ENCODE results near the gene LRMDA. TPM values are rescaled to one million over a fixed set of nuclear protein-coding genes. Genes with fewer than 3 reads are reported as not detected.
"Not testable (repeated sequence)": the region's sequence is repeated elsewhere in the genome, so short reads cannot be mapped to it uniquely, and the experiment has no call there.

LRMDA gene
- total RNA-seq, 1 donor from 2014 or later = 0.19 TPM

- DNase-seq (ENCODE audit: extremely low spot score, unreplicated experiment) = no peak
- Mint-ChIP-seq H3K27me3 (ENCODE audit: unreplicated experiment) (no peaks in the 10 kb centered on the region), H3K36me3 (ENCODE audit: unreplicated experiment) (peaks cover 2% of the 10 kb centered on the region), H3K9me3 (ENCODE audit: unreplicated experiment) (peaks cover 27% of the 10 kb centered on the region), H3K27ac (ENCODE audit: unreplicated experiment) (no peak overlapping the region), H3K4me3 (ENCODE audit: unreplicated experiment) (no peak overlapping the region), H3K4me1 (ENCODE audit: unreplicated experiment) (peaks cover 4% of the 10 kb centered on the region)
- TF ChIP-seq CTCF (IDR thresholded peaks at IDR 0.05) = no peak
Observed at GRCh38 chr10:76576276-76576962, 1145.0 kb downstream of the LRMDA start.

- no peaks in the 10 kb centered on the region for H3K27me3 Mint-ChIP-seq (ENCODE audit: unreplicated experiment)
- H3K27ac Mint-ChIP-seq (ENCODE audit: unreplicated experiment) = no peak overlapping the region
- H3K36me3 Mint-ChIP-seq (ENCODE audit: unreplicated experiment) = peaks cover 2% of the 10 kb centered on the region
- no peak for DNase-seq (ENCODE audit: extremely low spot score, unreplicated experiment)
- H3K9me3 Mint-ChIP-seq (ENCODE audit: unreplicated experiment) = peaks cover 24% of the 10 kb centered on the region
- peaks cover 13% of the 10 kb centered on the region for H3K4me1 Mint-ChIP-seq (ENCODE audit: unreplicated experiment)
- H3K4me3 Mint-ChIP-seq (ENCODE audit: unreplicated experiment) = no peak overlapping the region
- TF ChIP-seq CTCF (IDR thresholded peaks at IDR 0.05) = no peak
Observed at GRCh38 chr10:76577455-76577854, 1146.0 kb downstream of the LRMDA start.

GRCh38 chr10:76581506-76582256 lies 1150.3 kb downstream of the LRMDA start:
- H3K36me3 Mint-ChIP-seq (ENCODE audit: unreplicated experiment) = no peaks in the 10 kb centered on the region
- H3K27me3 Mint-ChIP-seq (ENCODE audit: unreplicated experiment) = no peaks in the 10 kb centered on the region
- H3K4me1 Mint-ChIP-seq (ENCODE audit: unreplicated experiment) = peaks cover 38% of the 10 kb centered on the region
- DNase-seq (ENCODE audit: extremely low spot score, unreplicated experiment) = no peak
- no peak overlapping the region for H3K4me3 Mint-ChIP-seq (ENCODE audit: unreplicated experiment)
- no peak for TF ChIP-seq CTCF (IDR thresholded peaks at IDR 0.05)
- H3K27ac Mint-ChIP-seq (ENCODE audit: unreplicated experiment) = peak overlapping the region; percentile 36
- peaks cover 5% of the 10 kb centered on the region for H3K9me3 Mint-ChIP-seq (ENCODE audit: unreplicated experiment)

DNA sequence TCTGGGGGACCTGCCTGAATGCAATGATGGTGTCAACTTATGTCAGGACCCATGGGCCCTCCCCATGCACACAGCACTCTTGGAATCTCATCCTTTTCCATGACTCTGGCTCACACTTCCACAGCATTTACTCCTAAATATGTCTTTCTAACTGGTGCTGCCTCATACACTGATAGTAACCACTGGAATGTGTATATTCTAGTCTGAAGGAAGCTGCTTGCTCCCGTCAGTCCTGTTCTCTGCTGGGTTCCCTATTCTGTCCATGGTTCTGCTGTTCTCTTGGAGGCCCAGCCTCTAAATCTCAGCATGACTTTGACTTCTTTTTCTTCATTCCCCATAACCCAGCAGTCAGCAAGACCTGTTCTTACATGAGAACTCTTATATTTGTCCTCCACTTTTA lies 1151.1 kb downstream of the LRMDA start:
- peaks cover 38% of the 10 kb centered on the region for H3K4me1 Mint-ChIP-seq (ENCODE audit: unreplicated experiment)
- H3K27me3 Mint-ChIP-seq (ENCODE audit: unreplicated experiment) = no peaks in the 10 kb centered on the region
- peaks cover 4% of the 10 kb centered on the region for H3K9me3 Mint-ChIP-seq (ENCODE audit: unreplicated experiment)
- no peak overlapping the region for H3K4me3 Mint-ChIP-seq (ENCODE audit: unreplicated experiment)
- no peaks in the 10 kb centered on the region for H3K36me3 Mint-ChIP-seq (ENCODE audit: unreplicated experiment)
- no peak for TF ChIP-seq CTCF (IDR thresholded peaks at IDR 0.05)
- peak overlapping the region; percentile 71 for H3K27ac Mint-ChIP-seq (ENCODE audit: unreplicated experiment)
- no peak for DNase-seq (ENCODE audit: extremely low spot score, unreplicated experiment)

GRCh38 chr10:76583711-76584161 lies 1152.3 kb downstream of the LRMDA start:
- TF ChIP-seq CTCF (IDR thresholded peaks at IDR 0.05) = no peak
- Mint-ChIP-seq H3K4me3 (ENCODE audit: unreplicated experiment) (peak overlapping the region; percentile 43), H3K4me1 (ENCODE audit: unreplicated experiment) (peaks cover 38% of the 10 kb centered on the region), H3K36me3 (ENCODE audit: unreplicated experiment) (no peaks in the 10 kb centered on the region), H3K27ac (ENCODE audit: unreplicated experiment) (peak overlapping the region; percentile 83), H3K9me3 (ENCODE audit: unreplicated experiment) (no peaks in the 10 kb centered on the region), H3K27me3 (ENCODE audit: unreplicated experiment) (no peaks in the 10 kb centered on the region)
- DNase-seq (ENCODE audit: extremely low spot score, unreplicated experiment) = no peak

DNA sequence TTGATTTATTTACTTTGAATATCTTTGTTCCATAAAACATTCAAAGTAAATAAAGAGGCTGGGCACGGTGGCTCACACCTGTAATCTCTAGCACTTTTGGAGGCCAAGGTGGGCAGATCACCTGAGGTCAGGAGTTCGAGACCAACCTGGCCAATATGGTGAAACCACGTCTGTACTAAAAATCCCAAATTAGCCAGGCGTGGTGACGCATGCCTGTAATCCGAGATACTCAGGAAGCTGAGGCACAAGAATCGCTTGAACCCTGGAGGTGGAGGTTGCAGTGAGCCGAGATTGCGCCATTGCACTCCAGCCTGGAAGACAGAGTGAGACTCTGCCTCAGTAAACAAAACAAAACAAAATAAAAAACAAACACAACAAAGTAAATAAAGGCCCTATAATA lies 1153.0 kb downstream of the LRMDA start:
- DNase-seq (ENCODE audit: extremely low spot score, unreplicated experiment) = not testable (repeated sequence)
- H3K4me1 Mint-ChIP-seq (ENCODE audit: unreplicated experiment) = peaks cover 38% of the 10 kb centered on the region

More for the DNA sequence above, 1153.0 kb downstream of the LRMDA start:
- not testable (repeated sequence) for H3K36me3 Mint-ChIP-seq (ENCODE audit: unreplicated experiment); H3K9me3 Mint-ChIP-seq (ENCODE audit: unreplicated experiment); H3K27me3 Mint-ChIP-seq (ENCODE audit: unreplicated experiment); H3K4me3 Mint-ChIP-seq (ENCODE audit: unreplicated experiment)
- H3K27ac Mint-ChIP-seq (ENCODE audit: unreplicated experiment) = peak overlapping the region; percentile 83
